Left lobe of liver (tissue), 2 donors: ENCODE data around the gene AIPL1. TPM values are rescaled to one million over a fixed set of nuclear protein-coding genes. Genes with fewer than 3 reads are reported as not detected.
A peak's percentile ranks its signal among the peaks of the same experiment; 100 is the strongest.

Experiments
- ATAC-seq: fragments of 200-7000 bp; cut with Tn5 transposase; one replicate; pipeline ENCODE4 v1.9.1; 2020; ENCODE audit warnings: mild to moderate bottlenecking, moderate library complexity
- DNase-seq: peaks from one replicate; pipeline ENCODE4 v3.0.0-alpha.2; 2020; ENCODE audit warnings: low spot score
- total RNA-seq: library from RNA; stranded (reverse); gene quantifications from one replicate; pipeline ENCODE4 v1.2.1, GENCODE V29; 2021
- donor health status: DM: no; HTN: no; CAD: no; lungs with moderate emphysema.
- donor health status: DM: no; HTN: yes; CAD: no.

Gene AIPL1
- total RNA-seq, 1 donor from 2014 or later: not detected

DNA sequence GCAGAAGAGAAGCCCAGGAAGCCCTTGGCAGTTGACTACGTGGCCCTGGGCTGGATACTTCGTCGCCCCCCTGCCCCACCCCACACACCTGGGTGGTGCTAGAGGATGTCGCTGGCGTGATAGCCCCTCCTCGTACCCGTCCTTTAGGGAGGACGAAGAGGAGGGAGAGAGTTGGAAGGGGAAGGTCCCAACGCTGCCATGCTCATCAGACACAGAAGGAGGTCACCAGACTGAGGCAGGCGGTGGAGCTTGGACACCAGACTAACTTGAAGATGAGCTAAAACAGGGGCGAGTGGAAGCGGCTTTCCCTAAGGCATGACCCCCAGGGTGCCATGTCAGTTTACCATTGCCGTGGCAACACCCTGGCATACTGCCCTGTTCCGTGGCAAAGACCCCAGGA is 11.0 kb downstream of the AIPL1 start:
- DNase-seq (no peak), ATAC-seq (no peak)

DNA sequence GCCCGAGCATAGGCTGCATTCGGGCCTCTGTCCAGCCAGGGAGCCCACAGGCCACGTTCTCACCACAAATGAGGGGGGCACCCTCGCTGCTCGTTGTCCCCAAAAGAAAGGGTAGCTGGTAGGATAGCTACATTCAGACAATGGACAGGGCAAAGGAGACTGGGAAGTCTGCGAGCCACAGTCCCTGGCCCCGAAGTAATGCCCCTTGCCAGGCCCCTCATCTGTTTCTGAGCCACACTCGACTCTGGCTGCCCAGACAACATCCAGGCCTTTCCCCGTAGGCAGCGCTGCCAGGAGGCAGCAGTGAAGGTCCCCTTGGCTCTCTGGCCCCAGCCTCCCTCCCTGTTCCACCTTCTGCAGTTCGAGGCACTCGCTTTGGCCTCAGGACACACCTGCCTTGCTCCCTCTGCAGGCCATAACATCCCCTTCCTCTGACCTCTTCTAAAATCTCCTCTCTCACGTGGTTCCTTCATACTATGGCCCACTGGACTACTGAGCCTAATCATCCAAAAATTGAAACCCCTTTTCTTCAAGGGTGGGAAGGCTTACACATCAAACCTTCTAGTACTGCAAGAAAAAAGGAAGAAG is 12.2 kb downstream of the AIPL1 start:
- ATAC-seq: no peak
- DNase-seq: no peak

DNA sequence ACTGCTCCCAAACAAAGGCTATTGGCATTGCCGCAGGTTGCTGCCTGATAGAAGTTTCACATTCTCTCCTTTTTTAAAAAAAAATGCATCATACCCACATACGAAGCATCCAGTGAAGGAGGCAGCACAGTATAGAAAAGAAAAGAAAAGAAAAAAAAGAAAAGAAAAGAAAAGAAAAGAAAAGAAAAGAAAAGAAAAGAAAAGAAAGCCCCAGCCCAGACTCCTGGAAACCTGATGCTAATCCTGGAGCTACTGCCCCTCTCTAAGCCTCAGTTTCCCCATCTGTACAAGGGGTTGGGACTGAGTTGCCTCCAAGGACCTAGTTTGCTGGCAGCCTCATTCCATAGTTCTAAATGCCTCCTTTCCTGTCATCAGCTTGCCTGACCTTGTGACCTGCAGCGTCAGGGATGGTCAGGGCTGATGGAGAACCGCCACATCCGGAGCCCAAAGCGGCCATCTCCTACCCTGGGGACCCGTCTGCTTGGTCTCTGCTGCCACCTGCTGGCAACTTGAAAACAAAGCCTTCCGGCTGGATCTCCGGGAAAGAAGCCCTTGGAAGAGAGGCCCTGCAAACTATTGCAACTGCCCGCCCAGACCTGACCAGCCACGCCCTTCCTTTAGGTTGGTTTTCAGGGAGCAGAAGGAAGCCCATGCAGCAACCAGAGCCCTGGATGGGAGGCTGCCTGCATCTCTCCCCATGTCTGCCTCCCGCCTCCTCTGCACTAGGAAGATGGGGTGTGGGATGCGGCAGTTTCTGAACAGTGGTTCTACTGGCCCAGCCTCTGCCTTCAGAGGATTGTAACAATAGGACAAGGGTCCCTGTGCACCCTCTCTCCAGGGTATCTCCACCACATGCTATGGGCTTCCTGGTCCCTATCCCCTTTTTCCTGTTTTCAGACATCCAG is 13.0 kb downstream of the AIPL1 start:
- peak; percentile 98 for ATAC-seq
- peak; percentile 80 for DNase-seq

DNA sequence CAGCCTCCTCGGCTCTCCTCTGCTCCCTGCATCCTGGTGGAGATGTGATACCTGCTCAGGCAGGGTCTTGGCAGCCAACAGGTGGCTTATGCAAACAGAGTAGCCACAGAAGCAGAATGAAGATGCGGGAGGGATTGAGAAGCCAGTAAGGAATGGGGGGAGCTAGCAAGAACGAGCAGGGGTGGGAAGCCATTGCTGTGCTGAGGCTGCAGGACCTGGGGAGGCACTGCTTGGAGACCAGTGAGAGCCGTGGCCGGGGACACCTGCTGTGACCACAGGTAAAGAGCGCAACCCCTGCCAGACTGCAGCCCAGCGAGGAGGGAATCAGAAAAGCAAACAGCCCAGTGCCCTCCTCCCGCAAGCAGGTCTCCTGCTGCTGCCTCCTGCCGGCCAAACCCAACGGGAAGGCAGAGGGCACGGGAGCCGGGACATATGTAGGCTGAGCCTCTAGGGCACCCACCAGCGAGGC is 14.7 kb downstream of the AIPL1 start:
- DNase-seq (no peak), ATAC-seq (peak; percentile 24)

DNA sequence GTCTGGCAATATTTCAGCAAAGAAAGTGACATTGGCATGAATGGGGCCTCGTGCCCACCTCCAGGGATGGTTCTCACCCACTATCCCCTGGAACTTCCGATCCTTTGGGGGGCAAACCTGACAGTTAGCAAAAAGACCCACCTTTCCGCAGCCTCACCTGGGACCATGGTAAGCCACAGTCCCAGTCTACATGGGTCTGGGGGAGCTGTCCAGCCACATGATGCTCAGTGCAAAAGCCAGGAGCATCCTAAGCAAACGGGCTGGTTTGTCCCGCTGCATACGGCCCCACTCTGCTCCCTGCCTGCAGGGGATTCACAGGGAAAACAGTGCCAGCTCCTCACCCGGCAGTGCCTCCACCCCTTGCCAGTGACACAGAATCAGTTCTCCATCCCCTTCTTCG is 19.3 kb downstream of the AIPL1 start:
- DNase-seq (no peak), ATAC-seq (no peak)

DNA sequence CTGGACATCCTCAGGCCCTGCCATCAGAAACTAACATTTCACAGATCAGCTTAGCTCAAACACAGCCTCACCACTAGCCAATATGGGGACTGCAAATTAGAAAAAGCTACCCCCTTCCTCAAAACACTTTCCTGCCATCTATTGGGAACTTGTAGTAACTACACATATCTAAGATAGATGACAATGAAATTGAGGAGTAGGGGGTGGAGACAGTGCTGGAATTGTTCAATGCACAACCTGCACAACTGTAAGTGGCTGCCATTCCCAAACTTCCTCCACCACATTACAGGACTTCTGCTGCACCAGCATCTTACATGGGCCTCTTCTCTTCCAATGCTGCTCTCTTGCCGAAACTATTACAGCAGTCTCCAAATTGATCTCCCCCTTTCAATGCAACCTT is 21.9 kb downstream of the AIPL1 start:
- DNase-seq (no peak), ATAC-seq (peak; percentile 68)

DNA sequence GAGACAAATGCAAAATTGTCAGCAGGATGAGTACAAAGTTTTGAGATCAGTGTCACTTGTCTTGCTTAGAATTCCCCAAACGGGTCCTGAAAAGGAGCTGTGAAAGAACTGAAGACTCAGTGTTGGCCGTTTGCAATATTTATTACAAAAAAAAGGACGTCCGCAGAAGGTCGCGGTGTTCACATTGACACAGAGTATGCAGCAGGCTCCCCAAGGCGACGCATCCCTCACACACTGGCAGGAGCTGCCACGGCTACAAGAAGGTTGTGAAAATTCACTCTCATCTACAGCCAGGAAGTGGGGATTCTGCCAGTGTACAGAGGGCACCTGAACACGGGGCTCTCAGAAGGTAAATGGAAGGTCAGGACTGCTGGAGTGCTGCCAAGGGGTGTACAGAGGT is 26.2 kb downstream of the AIPL1 start:
- DNase-seq (no peak), ATAC-seq (no peak)

- no peak for DNase-seq
Observed at GRCh38 chr17:6408276-6408675, 26.6 kb downstream of the AIPL1 start.

DNA sequence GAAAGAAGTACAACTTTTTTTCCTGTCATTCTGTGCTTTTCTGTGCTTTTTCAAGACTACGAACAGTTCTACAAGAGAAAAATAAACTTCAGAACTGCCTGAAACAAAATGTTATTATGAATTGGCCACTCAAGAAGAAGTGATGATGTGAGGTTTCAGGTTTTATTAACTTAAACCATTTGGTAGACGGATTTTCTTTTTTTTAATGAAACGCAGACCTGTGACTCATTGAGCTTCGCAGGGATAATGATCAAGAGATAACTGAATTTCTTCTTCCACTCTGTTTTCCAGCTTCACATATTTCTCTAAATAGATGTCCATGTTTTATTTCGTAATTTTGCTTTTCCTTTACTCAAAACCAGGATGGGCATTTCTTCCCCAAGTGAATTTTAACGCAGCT is 32.7 kb downstream of the AIPL1 start:
- ATAC-seq (no peak), DNase-seq (no peak)

More at GRCh38 chr17:6408276-6408675, 26.6 kb downstream of the AIPL1 start:
- no peak for ATAC-seq

- ATAC-seq: no peak
- no peak for DNase-seq
Observed at GRCh38 chr17:6398955-6399354, 36.0 kb downstream of the AIPL1 start.

DNA sequence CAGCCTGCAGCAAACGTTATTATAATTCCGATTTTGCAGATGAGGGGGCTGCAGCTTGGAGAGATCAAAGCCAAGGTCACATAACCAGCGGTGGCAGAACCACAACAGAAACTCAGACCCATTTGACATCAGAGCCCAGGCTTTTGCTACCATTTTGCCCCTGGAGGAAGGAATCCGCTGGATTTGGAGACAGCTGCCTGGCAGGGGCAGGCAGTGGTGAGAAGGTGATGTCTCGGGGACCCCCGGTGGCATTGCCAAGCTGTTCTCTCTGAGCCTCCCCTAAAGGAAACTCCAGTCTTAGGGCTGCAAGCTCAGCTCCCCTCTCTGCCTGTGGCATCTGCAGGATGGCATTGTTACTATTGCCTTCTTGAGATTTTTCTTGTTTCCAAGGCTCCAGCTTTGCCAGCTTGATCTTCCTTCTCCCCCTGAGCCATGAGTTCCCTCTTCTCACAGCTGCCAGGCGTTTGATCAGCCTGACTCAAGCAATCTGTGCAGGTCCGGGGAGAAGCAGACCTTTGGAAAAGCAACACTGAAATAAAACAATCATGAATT is 40.8 kb downstream of the AIPL1 start:
- ATAC-seq: no peak
- no peak for DNase-seq

DNA sequence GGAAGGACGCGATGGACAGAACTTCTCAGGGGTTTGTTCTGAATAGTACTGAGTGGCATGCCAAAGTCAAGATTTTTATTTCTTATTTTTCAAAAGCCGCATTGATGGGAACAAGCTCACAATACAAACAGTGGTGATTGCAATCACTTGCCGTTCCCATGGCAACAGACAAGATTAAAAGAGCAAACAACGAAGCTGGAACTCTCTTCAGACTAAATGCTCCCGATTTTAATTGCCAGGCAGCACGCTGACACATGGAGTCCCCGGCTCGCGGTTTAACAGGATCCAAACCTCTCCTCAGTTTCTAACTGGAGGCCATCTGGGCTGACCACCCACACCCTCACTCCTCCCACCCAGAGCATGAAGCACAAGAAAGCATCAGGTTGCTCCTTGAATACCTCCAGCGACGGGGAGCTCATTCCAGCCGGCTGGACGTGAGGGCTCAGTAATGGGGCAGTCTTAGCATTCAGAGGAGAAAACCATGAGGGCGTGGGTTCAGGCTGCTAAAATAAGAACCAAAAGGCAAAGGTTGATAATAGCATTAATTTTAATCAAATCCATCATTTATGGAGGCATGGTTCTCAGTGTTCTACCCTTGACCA is 41.5 kb downstream of the AIPL1 start:
- no peak for ATAC-seq
- no peak for DNase-seq

DNA sequence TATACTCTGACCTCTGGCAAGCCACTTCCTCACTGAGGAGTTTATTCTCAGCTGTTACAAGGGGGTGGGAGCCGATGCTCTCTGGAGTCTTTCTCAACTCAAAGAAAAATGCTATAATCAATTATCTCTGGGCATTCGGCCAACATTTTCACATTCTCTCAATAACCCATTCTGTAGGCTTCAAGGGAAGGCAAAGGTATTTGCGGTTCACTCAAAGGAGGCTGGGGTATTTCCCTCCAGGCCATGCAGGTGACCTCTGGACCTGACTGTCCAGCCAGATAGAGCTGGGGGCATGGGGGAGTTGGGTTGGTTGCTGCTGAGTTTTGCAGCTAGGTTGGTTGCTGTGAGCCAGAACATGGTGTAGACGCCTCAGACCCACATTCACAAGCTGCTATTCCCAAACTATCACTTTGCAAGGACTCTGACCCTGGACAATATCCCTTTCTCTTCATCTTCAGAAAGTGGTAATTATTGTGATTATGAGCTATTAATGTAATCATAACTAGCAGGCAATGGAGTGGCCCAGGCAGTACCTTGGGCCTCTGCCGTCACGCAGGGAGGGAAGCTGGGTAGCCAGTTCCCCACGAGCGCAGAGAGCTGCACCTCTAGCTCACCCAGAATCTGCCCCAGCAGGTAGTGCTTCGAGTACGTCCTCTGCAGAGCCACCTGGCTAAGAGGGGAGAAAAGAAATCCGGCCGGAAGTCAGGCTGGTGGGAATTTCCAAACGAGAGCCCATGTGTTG is 42.1 kb downstream of the AIPL1 start:
- peak; percentile 56 for ATAC-seq
- DNase-seq: no peak

DNA sequence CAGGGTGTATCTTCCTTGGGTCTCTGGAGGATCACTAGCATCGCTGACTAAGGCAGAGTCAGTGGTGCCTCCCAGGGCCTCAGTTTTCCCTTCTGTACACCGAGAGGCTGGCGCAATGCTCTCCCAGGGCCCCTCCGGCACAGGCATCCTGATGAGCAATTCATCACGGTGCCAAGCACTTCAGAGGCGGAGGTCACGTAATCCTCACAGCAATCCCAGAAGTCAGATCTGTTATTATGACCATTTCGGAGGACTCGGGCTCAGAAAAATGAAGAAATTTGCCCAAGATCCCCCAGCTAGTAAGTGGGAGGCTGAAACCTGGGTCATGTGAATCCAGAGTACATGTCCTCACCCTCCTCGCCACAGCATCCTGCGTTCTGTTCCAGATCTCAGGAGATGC is 46.5 kb downstream of the AIPL1 start:
- ATAC-seq: no peak
- DNase-seq: no peak

DNA sequence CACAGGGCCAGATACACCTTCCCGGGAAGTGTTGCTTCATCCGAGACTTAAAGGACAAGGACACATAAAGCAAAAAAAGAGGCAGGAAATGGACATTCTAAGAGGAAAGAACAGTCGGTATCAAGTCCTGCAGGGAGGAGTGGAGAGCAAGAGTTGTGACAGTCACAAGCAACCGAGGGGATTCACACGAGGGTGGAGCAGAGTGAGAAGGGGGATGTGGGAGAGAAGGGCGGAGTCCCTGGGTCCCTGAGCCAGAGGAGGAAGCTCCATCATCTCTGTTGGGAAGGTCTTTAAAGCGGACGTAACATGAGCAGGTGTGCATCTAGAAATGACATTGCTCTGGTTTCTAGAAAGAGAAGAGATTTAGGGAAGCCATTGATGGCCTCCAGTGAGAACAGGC is 47.1 kb downstream of the AIPL1 start:
- ATAC-seq (no peak), DNase-seq (no peak)

DNA sequence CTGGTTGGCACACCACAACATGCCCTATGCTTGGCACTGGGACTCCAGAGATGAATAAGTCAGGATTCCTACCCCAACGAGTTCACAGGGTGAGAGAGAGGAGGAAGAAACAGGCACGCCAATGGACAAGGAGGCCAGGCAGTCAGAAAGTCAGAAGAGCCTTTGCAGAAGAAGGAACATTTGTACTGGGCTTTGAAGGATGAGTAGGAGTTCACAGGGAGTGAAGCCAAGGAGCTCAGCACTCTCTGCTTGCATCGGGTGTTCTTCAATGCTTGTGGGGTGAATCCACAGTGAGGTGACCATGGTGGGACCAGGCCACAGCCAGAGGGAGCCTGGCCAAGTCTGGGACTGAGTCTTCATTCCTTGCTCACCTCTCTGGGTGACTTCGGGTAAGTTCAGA is 47.5 kb downstream of the AIPL1 start:
- ATAC-seq: no peak

GRCh38 chr17:6386041-6386630 is 48.8 kb downstream of the AIPL1 start:
- ATAC-seq (no peak), DNase-seq (no peak)

More for the DNA sequence above, 47.5 kb downstream of the AIPL1 start:
- DNase-seq: no peak

GRCh38 chr17:6384481-6384880 is 50.4 kb downstream of the AIPL1 start:
- ATAC-seq (no peak), DNase-seq (no peak)

DNA sequence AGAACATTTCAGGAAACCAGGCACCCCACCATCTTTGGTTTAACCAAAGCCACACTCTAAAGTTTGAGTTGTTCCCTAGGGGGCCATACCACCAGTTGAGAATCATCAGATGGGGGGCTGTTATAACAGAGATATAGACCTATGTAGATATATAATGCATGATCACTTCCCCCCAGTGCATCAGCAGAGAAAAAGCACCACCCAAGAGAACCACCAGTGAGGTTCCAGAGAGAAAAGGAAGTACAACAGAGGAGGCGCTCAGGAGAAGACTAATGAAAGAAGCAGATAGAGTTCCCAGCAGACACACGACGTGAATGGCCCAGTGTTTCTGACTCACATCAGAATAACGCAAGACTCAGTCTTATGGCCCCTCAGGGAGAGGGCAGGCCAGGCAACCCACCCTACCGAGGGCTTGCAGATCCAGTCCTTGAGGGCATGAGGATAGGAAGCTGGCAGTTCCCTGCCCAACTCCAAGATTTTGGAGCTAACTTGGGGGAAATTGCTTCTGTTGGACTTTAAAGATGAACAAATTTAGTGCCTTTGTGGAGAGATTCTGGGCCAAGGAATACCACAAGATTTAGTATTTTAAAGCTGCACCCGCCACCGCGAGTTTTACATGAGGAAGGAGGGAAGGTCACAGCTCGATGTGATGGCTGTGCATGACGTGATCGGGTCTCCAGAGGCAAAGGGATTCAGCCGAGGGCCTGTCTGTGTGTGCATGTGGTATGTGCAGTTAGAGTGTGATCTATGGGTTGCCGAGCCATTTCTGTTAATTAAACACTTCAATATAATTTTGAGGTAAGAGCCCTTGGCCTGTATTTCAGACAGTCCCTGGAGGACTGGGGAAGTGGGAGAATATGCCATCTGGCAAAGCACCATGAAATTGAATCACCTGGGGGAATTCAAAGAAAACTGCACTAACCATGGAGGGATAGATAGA is 53.1 kb downstream of the AIPL1 start:
- ATAC-seq: no peak
- no peak for DNase-seq
